Activated CD8-positive, alpha-beta memory T cell treated with anti-CD3 and anti-CD28 coated beads for 48 hours (primary cell): ENCODE data around the gene NSG1.

Source experiments
- DNase-seq, 3 experiments: peaks; one replicate each; pipeline ENCODE4 v3.0.0-alpha.2; 2020; ENCODE audit warnings: low read depth in 2 of 3, low spot score in 2 of 3

NSG1 gene

GRCh38 chr4:4395849-4396627, 9.1 kb downstream of the NSG1 start:
- no peak for DNase-seq

- DNase-seq = no peak
Observed at GRCh38 chr4:4396628-4397440, 9.9 kb downstream of the NSG1 start.

- DNase-seq = no peak
Observed at GRCh38 chr4:4397441-4397819, 10.5 kb downstream of the NSG1 start.

GRCh38 chr4:4398430-4398829, 11.5 kb downstream of the NSG1 start:
- DNase-seq = no peak

GRCh38 chr4:4401036-4401435, 14.1 kb downstream of the NSG1 start:
- no peak for DNase-seq

- no peak for DNase-seq
Observed at GRCh38 chr4:4402966-4403365, 16.1 kb downstream of the NSG1 start.

- DNase-seq = no peak
Observed at GRCh38 chr4:4405358-4405962, 18.6 kb downstream of the NSG1 start.

GRCh38 chr4:4406455-4407298, 19.8 kb downstream of the NSG1 start:
- DNase-seq = no peak

GRCh38 chr4:4407299-4408131, 20.6 kb downstream of the NSG1 start:
- no peak for DNase-seq

- no peak for DNase-seq
Observed at GRCh38 chr4:4408132-4408523, 21.2 kb downstream of the NSG1 start.

- DNase-seq = no peak
Observed at GRCh38 chr4:4408576-4409335, 21.9 kb downstream of the NSG1 start.

- no peak for DNase-seq
Observed at GRCh38 chr4:4409416-4410115, 22.7 kb downstream of the NSG1 start.

- DNase-seq = no peak
Observed at GRCh38 chr4:4410271-4410670, 23.4 kb downstream of the NSG1 start.

- DNase-seq = no peak
Observed at GRCh38 chr4:4411906-4412305, 25.0 kb downstream of the NSG1 start.

- DNase-seq = no peak
Observed at GRCh38 chr4:4412641-4413372, 25.9 kb downstream of the NSG1 start.

- no peak for DNase-seq
Observed at GRCh38 chr4:4413373-4413725, 26.4 kb downstream of the NSG1 start.

GRCh38 chr4:4413806-4414205, 26.9 kb downstream of the NSG1 start:
- no peak for DNase-seq

- no peak for DNase-seq
Observed at GRCh38 chr4:4415107-4415805, 28.4 kb downstream of the NSG1 start.
